Upper lobe of left lung (tissue), 4 donors: Measurements from ENCODE around the gene OR8B12.

ENCODE experiments used
- CTCF ChIP-seq, 6 experiments: fragments of 450-650 bp in 4 of 6; fragments of 200-600 bp in 2 of 6; sonication (generic) in 2 of 6; IDR thresholded peaks; one replicate each; pipeline ENCODE4 v1.5.1; 2016 to 2019; ENCODE audit warnings: antibody characterized with exemption in 6 of 6
- EP300 ChIP-seq, 4 donors: sonication (generic); formaldehyde crosslinking; IDR thresholded peaks; one replicate each; pipeline ENCODE4 v1.5.1; 2017; ENCODE audit warnings: antibody characterized with exemption in 4 of 4, control low read depth in 2 of 4
- POLR2A ChIP-seq, 4 donors: fragments of 450-650 bp; IDR thresholded peaks; one replicate each; pipeline ENCODE4 v1.5.1; 2016 to 2017; ENCODE audit warnings: antibody characterized with exemption in 4 of 4, mild to moderate bottlenecking in 2 of 4
- POLR2AphosphoS5 ChIP-seq, 2 donors: sonication (generic); formaldehyde crosslinking; IDR thresholded peaks; one replicate each; pipeline ENCODE4 v1.5.1; 2017; ENCODE audit warnings: antibody characterized with exemption in 2 of 2

DNA sequence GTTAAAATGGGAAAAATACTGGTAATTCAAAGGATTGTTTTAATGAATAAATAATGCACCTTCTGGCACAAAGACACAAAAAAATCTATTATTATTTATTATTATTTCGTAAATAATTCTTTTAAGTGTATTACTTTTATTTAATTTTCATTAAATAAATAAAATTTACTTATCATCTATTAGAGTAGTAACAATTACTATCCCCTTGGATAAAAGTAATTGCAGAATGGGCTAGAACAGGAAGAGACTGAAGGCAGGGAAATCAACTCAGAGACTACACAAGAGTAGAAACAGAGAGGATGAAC is 23.0 kb downstream of the OR8B12 start:
- no peak for TF ChIP-seq CTCF (IDR thresholded peaks at IDR 0.05)
- TF ChIP-seq POLR2A (IDR thresholded peaks at IDR 0.05): no peak
- TF ChIP-seq POLR2AphosphoS5 (IDR thresholded peaks at IDR 0.05): no peak
- TF ChIP-seq EP300 (IDR thresholded peaks at IDR 0.05): no peak
